Measurements from ENCODE around the gene GIMAP7.
"Not testable (repeated sequence)": the region's sequence is repeated elsewhere in the genome, so short reads cannot be mapped to it uniquely, and the experiment has no call there.

Gene GIMAP7

DNA sequence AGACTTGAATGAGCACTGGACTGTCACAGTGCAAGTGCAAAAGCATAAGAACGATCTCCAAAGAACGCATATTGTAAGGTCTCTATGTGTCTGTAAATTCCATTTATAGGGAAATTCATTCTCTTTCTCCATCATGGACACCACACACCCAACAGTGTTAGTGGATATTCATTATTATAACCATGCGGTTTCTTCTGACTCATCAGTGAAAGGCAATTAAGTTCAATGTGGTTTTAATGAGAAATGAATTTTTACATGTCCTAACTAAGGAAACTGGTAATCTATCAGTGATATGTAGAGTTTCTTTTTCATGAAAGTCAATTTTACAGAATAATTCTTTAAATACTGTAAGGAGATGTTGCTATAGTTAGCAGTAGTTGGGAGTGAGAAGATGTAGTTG lies 38.4 kb upstream of the GIMAP7 start:
- FAIRE-seq = no peak

DNA sequence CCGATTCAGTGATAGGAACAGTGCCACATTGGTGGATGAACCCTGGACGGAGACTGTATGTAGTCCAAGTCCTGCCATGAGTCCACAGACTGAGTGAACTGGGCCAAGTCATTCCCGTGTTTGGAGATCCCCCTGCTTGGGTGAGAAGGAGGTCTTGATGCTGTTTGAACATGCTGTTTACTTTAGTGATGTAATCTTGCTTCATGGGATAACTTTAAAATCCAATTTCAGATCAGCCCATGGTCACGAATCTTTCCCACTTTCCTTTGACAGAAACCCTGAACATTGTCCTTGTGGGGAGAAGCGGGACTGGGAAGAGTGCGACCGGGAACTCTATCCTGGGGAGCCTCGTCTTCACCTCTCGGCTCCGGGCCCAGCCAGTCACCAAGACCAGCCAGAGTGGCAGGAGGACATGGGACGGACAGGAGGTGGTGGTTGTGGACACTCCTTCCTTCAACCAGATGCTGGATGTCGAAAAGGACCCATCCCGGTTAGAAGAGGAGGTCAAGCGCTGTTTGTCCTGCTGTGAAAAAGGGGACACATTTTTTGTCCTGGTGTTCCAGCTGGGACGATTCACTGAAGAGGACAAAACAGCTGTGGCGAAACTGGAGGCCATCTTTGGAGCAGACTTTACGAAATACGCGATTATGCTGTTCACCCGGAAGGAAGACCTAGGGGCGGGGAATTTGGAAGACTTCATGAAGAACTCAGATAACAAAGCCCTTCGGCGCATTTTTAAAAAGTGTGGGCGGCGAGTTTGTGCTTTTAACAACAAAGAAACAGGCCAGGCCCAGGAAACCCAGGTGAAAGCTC lies 37.6 kb upstream of the GIMAP7 start:
- FAIRE-seq = no peak
- no peak for DNase-seq (ENCODE audit: insufficient read length, low spot score)
- TF ChIP-seq, protein P1, sequence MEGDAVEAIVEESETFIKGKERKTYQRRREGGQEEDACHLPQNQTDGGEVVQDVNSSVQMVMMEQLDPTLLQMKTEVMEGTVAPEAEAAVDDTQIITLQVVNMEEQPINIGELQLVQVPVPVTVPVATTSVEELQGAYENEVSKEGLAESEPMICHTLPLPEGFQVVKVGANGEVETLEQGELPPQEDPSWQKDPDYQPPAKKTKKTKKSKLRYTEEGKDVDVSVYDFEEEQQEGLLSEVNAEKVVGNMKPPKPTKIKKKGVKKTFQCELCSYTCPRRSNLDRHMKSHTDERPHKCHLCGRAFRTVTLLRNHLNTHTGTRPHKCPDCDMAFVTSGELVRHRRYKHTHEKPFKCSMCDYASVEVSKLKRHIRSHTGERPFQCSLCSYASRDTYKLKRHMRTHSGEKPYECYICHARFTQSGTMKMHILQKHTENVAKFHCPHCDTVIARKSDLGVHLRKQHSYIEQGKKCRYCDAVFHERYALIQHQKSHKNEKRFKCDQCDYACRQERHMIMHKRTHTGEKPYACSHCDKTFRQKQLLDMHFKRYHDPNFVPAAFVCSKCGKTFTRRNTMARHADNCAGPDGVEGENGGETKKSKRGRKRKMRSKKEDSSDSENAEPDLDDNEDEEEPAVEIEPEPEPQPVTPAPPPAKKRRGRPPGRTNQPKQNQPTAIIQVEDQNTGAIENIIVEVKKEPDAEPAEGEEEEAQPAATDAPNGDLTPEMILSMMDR (IDR thresholded peaks at IDR 0.05; ENCODE audit: insufficient read depth, missing control alignments) = no peak

More for the DNA sequence above, 38.4 kb upstream of the GIMAP7 start:
- TF ChIP-seq, protein P1 (IDR thresholded peaks at IDR 0.05; ENCODE audit: insufficient read depth, missing control alignments) = no peak
- no peak for DNase-seq (ENCODE audit: insufficient read length, low spot score)

DNA sequence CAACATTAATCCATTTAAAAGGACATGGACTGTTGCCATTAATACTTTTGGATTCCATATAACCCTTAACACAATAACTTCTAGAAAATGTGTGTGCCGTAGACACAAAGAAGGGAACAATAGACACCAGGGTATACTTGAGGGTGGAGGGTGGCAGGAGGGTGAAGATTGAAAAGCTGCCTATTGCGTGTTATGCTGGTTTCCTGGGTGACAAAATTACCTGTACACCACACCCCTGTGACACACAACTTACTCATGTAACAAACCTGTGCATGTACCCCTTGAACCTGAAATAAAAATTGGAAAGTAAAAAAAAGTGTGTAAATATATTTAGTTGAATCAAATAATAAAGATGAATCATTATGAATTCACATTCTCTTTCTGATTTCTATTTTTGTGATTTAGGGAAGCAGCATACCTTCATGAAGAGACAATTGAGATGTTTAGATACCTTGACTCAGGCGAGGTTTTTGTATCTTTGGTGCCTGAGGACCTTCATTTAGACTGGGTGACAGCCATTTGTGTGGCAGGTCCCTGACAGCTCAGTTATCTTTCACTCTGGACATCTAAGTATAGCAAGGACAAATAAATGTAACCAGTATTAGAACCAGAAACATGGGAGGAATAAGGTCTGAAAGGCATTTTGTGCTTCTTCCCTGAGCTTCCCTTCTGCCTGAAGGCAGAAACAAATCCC lies 35.5 kb upstream of the GIMAP7 start:
- DNase-seq (ENCODE audit: insufficient read length, low spot score) (no peak), FAIRE-seq (no peak)
- TF ChIP-seq, protein P1 (IDR thresholded peaks at IDR 0.05; ENCODE audit: insufficient read depth, missing control alignments) = no peak

DNA sequence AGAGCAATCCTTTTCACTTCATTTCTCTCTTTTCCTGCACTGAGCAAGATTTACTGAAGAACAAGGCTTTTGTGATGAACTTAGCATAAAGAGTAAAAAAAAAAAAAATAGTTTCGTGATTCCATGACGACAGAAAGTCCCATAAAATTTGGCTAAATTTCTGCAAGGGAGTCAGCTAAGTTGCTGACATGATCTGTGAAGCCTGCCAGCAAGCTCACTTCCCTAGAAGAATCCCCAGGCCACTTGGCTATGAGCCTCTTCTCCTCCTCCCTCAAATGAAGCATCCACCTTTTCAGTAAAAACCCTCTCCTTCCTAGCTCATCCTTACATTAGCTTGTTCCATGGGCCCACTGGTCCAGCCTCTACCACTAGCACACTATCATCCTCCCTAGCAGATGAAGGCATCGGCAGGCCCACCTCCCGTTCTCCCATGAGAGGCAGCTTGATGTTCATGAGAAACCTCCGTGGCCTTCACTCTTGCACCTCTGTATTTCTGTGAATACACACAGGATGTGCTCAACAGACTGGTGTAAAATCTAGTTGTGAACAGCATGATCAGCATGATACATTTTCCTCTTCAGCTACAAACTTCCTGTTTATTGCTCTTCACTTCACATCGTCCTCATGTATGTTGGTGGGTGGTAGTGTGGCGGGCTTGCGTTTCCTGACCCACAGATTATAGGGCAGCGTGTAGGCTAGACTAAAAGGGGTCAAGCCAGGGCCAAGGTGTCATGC lies 33.3 kb upstream of the GIMAP7 start:
- no peak for DNase-seq (ENCODE audit: insufficient read length, low spot score)
- TF ChIP-seq, protein P1 (IDR thresholded peaks at IDR 0.05; ENCODE audit: insufficient read depth, missing control alignments) = no peak

DNA sequence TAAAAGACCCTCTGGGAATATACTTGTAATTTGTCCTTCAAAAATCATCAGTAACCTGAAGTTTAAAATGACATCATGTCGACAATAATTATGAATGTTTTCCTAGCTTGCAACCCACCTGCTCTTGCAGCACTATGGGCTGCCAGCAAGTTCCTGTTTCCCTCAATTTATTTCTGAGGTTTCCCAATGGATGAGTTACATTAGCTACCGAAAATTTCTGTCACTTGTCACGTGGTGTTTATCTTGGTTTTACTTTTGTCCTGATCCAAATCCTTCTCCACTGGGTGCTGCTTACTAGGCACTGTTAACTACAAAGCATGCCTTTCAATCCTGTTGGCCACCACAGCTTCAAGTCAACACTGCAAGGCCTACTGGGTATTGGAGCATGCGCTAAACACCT lies 32.8 kb upstream of the GIMAP7 start:
- no peak for DNase-seq (ENCODE audit: insufficient read length, low spot score)
- TF ChIP-seq, protein P1 (IDR thresholded peaks at IDR 0.05; ENCODE audit: insufficient read depth, missing control alignments) = no peak
- FAIRE-seq = no peak

More for the DNA sequence above, 33.3 kb upstream of the GIMAP7 start:
- FAIRE-seq = no peak

DNA sequence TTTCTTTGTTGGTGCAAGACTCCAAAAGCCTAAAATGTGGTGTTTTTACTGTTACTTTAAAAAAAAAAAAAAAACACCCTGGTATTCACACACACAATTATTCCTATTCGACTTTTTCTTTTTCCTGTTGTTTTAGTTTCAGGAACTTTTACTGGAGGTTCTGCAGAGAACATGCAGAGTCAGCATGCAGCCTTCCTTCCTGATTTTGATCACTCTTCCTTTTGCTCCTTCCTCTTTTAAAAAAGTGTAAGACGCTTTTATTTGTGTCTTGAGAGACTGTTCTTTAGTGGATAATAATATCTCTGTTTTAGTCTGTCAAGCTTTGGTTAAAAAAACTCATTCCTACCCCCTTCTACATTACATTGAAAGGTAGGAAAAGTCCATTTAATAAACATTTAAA lies 31.2 kb upstream of the GIMAP7 start:
- not testable (repeated sequence) for FAIRE-seq; DNase-seq (ENCODE audit: insufficient read length, low spot score)

DNA sequence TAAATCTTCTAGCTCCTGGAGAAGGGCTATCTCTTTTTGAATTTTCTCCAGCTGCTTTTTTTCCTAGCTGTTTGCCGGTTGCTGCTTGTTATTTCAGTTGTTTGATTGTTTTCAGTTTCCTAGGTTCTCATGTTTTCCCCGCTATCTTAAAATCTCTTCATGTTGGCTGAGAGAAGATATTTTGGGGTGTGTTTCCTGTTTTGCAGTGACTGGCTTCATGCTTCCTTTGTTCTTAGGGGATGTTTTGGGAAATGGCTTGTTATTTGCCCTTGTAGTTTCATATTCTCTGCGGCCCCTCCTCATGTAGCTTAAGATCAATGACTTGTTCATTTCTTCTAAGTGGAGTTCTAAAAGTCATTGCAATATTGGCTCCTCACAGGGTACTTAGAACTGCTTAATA lies 30.6 kb upstream of the GIMAP7 start:
- not testable (repeated sequence) for DNase-seq (ENCODE audit: insufficient read length, low spot score); FAIRE-seq

DNA sequence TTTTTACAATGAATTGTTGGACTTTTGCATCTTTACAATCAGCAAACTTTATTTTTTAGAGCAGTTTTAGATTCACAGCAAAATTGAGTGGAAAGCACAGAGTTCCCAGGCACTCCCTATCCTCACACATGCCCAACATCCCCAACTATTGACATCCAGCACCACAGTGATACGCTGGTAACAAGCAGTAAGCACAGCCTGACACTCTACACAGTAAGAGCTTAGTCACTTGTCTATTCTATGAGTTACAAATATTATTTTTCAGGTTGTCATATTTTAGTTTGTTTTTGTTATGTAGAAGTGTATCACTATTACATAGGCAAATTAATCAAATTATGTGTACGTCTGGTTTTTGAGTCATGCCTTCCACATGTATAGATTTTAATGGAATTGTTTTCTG lies 27.0 kb upstream of the GIMAP7 start:
- TF ChIP-seq, protein P1 (IDR thresholded peaks at IDR 0.05; ENCODE audit: insufficient read depth, missing control alignments) = no peak
- DNase-seq (ENCODE audit: insufficient read length, low spot score) = no peak
- no peak for FAIRE-seq

Data from D721Med (cell line).